WTC11 (cell line): Measurements from ENCODE around the gene HTR3B.

Source experiments
- FOXJ3 ChIP-seq: sonication (generic); formaldehyde crosslinking; IDR thresholded peaks from 2 replicates; pipeline ENCODE4 v1.9.0; 2021; ENCODE audit warnings: missing genetic modification reagents, mild to moderate bottlenecking, borderline replicate concordance
- SOX15 ChIP-seq: fragments of 250-450 bp; sonication (Bioruptor Pico); IDR thresholded peaks from 2 replicates; pipeline ENCODE4 v1.9.0; 2021; ENCODE audit warnings: mild to moderate bottlenecking
- ZBTB43 ChIP-seq: sonication (generic); formaldehyde crosslinking; IDR thresholded peaks from 2 replicates; pipeline ENCODE4 v1.8.1; 2023; ENCODE audit warnings: mild to moderate bottlenecking, missing genetic modification reagents
- TF ChIP-seq, protein P1 (sequence below): sonication (generic); formaldehyde crosslinking; IDR thresholded peaks from 2 replicates; pipeline ENCODE4 v1.8.0; 2023; ENCODE audit warnings: mild to moderate bottlenecking, missing genetic modification reagents
- TF ChIP-seq, protein P2 (sequence below): fragments of 250-450 bp; sonication (Bioruptor Pico); IDR thresholded peaks from 2 replicates; pipeline ENCODE4 v1.9.0; 2021; ENCODE audit warnings: moderate library complexity, mild to moderate bottlenecking, inconsistent platforms, borderline replicate concordance

GRCh38 chr11:113989381-113989780 lies 84.8 kb downstream of the HTR3B start:
- TF ChIP-seq SOX15 (CRISPR knock-in tag) (no peak), ZBTB43 (CRISPR knock-in tag) (no peak), FOXJ3 (no peak)
- TF ChIP-seq, protein P1, sequence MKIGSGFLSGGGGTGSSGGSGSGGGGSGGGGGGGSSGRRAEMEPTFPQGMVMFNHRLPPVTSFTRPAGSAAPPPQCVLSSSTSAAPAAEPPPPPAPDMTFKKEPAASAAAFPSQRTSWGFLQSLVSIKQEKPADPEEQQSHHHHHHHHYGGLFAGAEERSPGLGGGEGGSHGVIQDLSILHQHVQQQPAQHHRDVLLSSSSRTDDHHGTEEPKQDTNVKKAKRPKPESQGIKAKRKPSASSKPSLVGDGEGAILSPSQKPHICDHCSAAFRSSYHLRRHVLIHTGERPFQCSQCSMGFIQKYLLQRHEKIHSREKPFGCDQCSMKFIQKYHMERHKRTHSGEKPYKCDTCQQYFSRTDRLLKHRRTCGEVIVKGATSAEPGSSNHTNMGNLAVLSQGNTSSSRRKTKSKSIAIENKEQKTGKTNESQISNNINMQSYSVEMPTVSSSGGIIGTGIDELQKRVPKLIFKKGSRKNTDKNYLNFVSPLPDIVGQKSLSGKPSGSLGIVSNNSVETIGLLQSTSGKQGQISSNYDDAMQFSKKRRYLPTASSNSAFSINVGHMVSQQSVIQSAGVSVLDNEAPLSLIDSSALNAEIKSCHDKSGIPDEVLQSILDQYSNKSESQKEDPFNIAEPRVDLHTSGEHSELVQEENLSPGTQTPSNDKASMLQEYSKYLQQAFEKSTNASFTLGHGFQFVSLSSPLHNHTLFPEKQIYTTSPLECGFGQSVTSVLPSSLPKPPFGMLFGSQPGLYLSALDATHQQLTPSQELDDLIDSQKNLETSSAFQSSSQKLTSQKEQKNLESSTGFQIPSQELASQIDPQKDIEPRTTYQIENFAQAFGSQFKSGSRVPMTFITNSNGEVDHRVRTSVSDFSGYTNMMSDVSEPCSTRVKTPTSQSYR (CRISPR knock-in tag), result no peak
- TF ChIP-seq, protein P2, sequence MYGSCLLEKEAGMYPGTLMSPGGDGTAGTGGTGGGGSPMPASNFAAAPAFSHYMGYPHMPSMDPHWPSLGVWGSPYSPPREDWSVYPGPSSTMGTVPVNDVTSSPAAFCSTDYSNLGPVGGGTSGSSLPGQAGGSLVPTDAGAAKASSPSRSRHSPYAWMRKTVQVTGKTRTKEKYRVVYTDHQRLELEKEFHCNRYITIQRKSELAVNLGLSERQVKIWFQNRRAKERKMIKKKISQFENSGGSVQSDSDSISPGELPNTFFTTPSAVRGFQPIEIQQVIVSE (CRISPR knock-in tag), result no peak
